SH-SY5Y (cell line): Measurements from ENCODE around the gene USH2A.

Source experiments
- GATA2 ChIP-seq: IDR thresholded peaks from 2 replicates; pipeline ENCODE4 v1.6.1; 2011; ENCODE audit warnings: mild to moderate bottlenecking, low read depth, low read length
- GATA3 ChIP-seq: IDR thresholded peaks from 2 replicates; pipeline ENCODE4 v1.6.1; 2011; ENCODE audit warnings: low read depth, mild to moderate bottlenecking, low read length, moderate library complexity

- TF ChIP-seq GATA2 = no peak
- no peak for TF ChIP-seq GATA3
These were observed 819.9 kb downstream of the USH2A start for GRCh38 chr1:215603319-215603718.
